ENCODE results near the gene MLXIP. TPM values are rescaled to one million over a fixed set of nuclear protein-coding genes. Genes with fewer than 3 reads are reported as not detected.

MLXIP gene
- total and polyA plus RNA-seq, 2 of the 13 experiments (the other 11 are each of a cell fraction or from before 2014, with no cell fraction given) = 5.3 to 6.7 TPM

GRCh38 chr12:122079033-122079531 lies 526 bp downstream of the MLXIP start (continued):
- TF ChIP-seq CEBPZ (IDR thresholded peaks at IDR 0.05; ENCODE audit: low read length) = no peak
- no peak; the same call in none of the 2 replicates for TF ChIP-seq UBTF (CRISPR knock-in tag; IDR thresholded peaks at IDR 0.05)
- peak; percentile 88; the same call in 1 of the 2 replicates for TF ChIP-seq ZNF891 (CRISPR knock-in tag; IDR thresholded peaks at IDR 0.05)
- TF ChIP-seq ZNF281 (CRISPR knock-in tag; IDR thresholded peaks at IDR 0.05; ENCODE audit: borderline replicate concordance) = peak; percentile 60
- no peak for TF ChIP-seq ZNF34 (CRISPR knock-in tag; IDR thresholded peaks at IDR 0.05; ENCODE audit: borderline replicate concordance)
- TF ChIP-seq ZNF713 (CRISPR knock-in tag; IDR thresholded peaks at IDR 0.05) = no peak
- TF ChIP-seq HDAC2 (CRISPR knock-in tag; IDR thresholded peaks at IDR 0.05) = peak; percentile 51; the same call in 1 of the 2 replicates
- TF ChIP-seq BCL3 (CRISPR knock-in tag; IDR thresholded peaks at IDR 0.05) = peak; percentile 72; the same call in 1 of the 2 replicates
- TF ChIP-seq HMGXB3 (CRISPR knock-in tag; IDR thresholded peaks at IDR 0.05; ENCODE audit: borderline replicate concordance) = peak; percentile 64; the same call in 1 of the 2 replicates
- peak; percentile 93; the same call in 1 of the 2 replicates for TF ChIP-seq ZFP37 (CRISPR knock-in tag; IDR thresholded peaks at IDR 0.05; ENCODE audit: borderline replicate concordance)
- TF ChIP-seq POLR2A (IDR thresholded peaks at IDR 0.05; ENCODE audit: insufficient read depth in 1 of 2, low read depth in 2 of 2, low read length in 2 of 2) = no peak
